GM18858 (cell line): ENCODE data around the gene ING4.

Experiments used
- ATAC-seq: cut with Tn5 transposase; IDR thresholded peaks from one replicate; pipeline ENCODE4 v1.9.1; 2021; ENCODE audit not compliant: unreplicated experiment

ING4 gene

GRCh38 chr12:6607751-6608591 is 54.9 kb downstream of the ING4 start:
- no peak for ATAC-seq

- no peak for ATAC-seq
Observed at GRCh38 chr12:6606331-6607131, 56.4 kb downstream of the ING4 start.

GRCh38 chr12:6605421-6606330 is 57.2 kb downstream of the ING4 start:
- no peak for ATAC-seq

GRCh38 chr12:6604259-6605029 is 58.5 kb downstream of the ING4 start:
- ATAC-seq = no peak

- ATAC-seq = no peak
Observed at GRCh38 chr12:6603095-6603567, 59.8 kb downstream of the ING4 start.

GRCh38 chr12:6602526-6602925 is 60.4 kb downstream of the ING4 start:
- ATAC-seq = no peak
